Suppressor macrophage treated with lipopolysaccharide for 4 hours (primary cell): ENCODE data around the gene GUSB.
"Not testable (repeated sequence)": the region's sequence is repeated elsewhere in the genome, so short reads cannot be mapped to it uniquely, and the experiment has no call there.

ENCODE experiments used
- DNase-seq: peaks from one replicate; pipeline ENCODE4 v3.0.0-alpha.2; 2020

Gene GUSB

GRCh38 chr7:65981965-65982792, at the start of gene GUSB:
Gene GUSB, minus strand, starts transcription at chr7:65982213. Its CDS starts 30 bp downstream, at chr7:65982183.
- peak; percentile 93 for DNase-seq

- not testable (repeated sequence) for DNase-seq
Measured at GRCh38 chr7:66028342-66028741, 46.3 kb upstream of the GUSB start.

GRCh38 chr7:66016131-66016461, 34.1 kb upstream of the GUSB start:
- no peak for DNase-seq

GRCh38 chr7:66015440-66016130, 33.6 kb upstream of the GUSB start:
- no peak for DNase-seq

- DNase-seq: peak; percentile 13
Measured at GRCh38 chr7:66013938-66014337, 31.9 kb upstream of the GUSB start.

- DNase-seq: no peak
Measured at GRCh38 chr7:66007232-66007631, 25.2 kb upstream of the GUSB start.

- DNase-seq: not testable (repeated sequence)
Measured at GRCh38 chr7:66005115-66005671, 23.2 kb upstream of the GUSB start.

- DNase-seq: not testable (repeated sequence)
Measured at GRCh38 chr7:66000823-66001417, 18.9 kb upstream of the GUSB start.

GRCh38 chr7:65994984-65995383, 13.0 kb upstream of the GUSB start:
- not testable (repeated sequence) for DNase-seq

GRCh38 chr7:65992526-65992925, 10.5 kb upstream of the GUSB start:
- peak; percentile 6 for DNase-seq

- not testable (repeated sequence) for DNase-seq
Measured at GRCh38 chr7:65991829-65992228, 9.8 kb upstream of the GUSB start.

GRCh38 chr7:65989694-65990080, 7.7 kb upstream of the GUSB start:
- DNase-seq: no peak

- DNase-seq: not testable (repeated sequence)
Measured at GRCh38 chr7:65988503-65988902, 6.5 kb upstream of the GUSB start.

GRCh38 chr7:65988084-65988483, 6.1 kb upstream of the GUSB start:
- no peak for DNase-seq

GRCh38 chr7:65983965-65984658, 2.1 kb upstream of the GUSB start:
- DNase-seq: no peak

GRCh38 chr7:65980478-65981250, 1.3 kb downstream of the GUSB start:
- peak; percentile 90 for DNase-seq

- DNase-seq: no peak
Measured at GRCh38 chr7:65979583-65980477, 2.2 kb downstream of the GUSB start.

- peak; percentile 45 for DNase-seq
Measured at GRCh38 chr7:65978891-65979582, 3.0 kb downstream of the GUSB start.

GRCh38 chr7:65976659-65977196, 5.3 kb downstream of the GUSB start:
- DNase-seq: no peak

- no peak for DNase-seq
Measured at GRCh38 chr7:65975814-65976445, 6.1 kb downstream of the GUSB start.
